PFSK-1 (cell line): ENCODE measurements around the gene PIAS4.

Experiments
- POLR2AphosphoS5 ChIP-seq: IDR thresholded peaks from 2 replicates; pipeline ENCODE4 v1.6.1; 2012; ENCODE audit warnings: low read depth, mild to moderate bottlenecking, control low read depth, low read length, moderate library complexity
- TAF1 ChIP-seq: IDR thresholded peaks from 2 replicates; pipeline ENCODE4 v1.6.1; 2012; ENCODE audit warnings: low read length, control low read depth, borderline replicate concordance; ENCODE audit not compliant: insufficient read depth
- TF ChIP-seq, protein P1 (sequence below), 2 experiments: IDR thresholded peaks; 2 replicates each; pipeline versions ENCODE4 v1.6.1 to v1.8.0; 2011 to 2012; ENCODE audit warnings: low read depth in 2 of 2, low read length in 2 of 2, control low read depth in 1 of 2, inconsistent platforms in 1 of 2, mild to moderate bottlenecking in 1 of 2, moderate library complexity in 1 of 2; ENCODE audit not compliant: insufficient read depth in 1 of 2

DNA sequence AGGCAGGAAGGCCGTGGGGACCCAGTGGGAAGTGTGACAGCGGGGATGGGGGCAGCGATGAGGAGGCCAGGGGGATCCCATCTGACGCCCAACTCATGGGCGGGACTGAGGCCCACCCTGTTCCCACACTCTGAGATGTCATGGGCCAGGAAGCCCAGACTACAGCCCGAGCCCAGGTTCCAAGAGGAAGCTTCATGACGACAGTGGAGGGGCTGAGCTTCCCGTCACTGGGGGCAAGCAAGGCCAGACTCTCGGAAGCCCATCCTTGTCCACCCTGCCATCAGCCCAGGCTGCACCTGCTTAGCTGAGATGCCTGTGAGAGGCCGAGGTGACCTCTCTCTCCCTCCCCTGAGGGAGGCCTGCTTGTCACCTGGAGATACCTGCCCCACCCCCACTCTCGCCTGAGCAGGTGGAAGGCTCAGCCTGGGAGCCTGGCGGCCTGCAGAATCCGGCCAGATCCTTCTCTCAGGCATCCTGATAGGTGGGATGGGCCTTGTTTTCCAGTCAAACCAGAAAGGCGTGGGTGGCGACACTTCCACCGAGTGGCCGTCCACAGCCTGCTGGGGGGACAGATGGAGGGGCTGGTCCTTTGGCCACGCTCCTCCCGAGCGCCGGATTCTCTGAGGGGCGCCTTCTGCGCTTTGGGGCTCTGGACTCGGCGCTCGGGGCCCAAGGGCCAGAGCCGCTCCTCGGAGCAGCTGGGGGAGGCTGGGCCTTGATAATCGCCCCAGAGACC lies 54.3 kb downstream of the PIAS4 start:
- TF ChIP-seq TAF1 (no peak), POLR2AphosphoS5 (no peak)
- TF ChIP-seq, protein P1, sequence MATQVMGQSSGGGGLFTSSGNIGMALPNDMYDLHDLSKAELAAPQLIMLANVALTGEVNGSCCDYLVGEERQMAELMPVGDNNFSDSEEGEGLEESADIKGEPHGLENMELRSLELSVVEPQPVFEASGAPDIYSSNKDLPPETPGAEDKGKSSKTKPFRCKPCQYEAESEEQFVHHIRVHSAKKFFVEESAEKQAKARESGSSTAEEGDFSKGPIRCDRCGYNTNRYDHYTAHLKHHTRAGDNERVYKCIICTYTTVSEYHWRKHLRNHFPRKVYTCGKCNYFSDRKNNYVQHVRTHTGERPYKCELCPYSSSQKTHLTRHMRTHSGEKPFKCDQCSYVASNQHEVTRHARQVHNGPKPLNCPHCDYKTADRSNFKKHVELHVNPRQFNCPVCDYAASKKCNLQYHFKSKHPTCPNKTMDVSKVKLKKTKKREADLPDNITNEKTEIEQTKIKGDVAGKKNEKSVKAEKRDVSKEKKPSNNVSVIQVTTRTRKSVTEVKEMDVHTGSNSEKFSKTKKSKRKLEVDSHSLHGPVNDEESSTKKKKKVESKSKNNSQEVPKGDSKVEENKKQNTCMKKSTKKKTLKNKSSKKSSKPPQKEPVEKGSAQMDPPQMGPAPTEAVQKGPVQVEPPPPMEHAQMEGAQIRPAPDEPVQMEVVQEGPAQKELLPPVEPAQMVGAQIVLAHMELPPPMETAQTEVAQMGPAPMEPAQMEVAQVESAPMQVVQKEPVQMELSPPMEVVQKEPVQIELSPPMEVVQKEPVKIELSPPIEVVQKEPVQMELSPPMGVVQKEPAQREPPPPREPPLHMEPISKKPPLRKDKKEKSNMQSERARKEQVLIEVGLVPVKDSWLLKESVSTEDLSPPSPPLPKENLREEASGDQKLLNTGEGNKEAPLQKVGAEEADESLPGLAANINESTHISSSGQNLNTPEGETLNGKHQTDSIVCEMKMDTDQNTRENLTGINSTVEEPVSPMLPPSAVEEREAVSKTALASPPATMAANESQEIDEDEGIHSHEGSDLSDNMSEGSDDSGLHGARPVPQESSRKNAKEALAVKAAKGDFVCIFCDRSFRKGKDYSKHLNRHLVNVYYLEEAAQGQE (IDR thresholded peaks at IDR 0.05; ENCODE audit: insufficient read depth in 1 of 2, low read depth in 2 of 2, low read length in 2 of 2), result no peak
